WI38 (cell line): ENCODE data around the gene KBTBD12.

Source experiments
- H3K4me3 ChIP-seq: 2 replicates; pipeline ENCODE4 v1.5.1; 2011; ENCODE audit warnings: low read depth, mild to moderate bottlenecking, control low read depth, low read length
- TF ChIP-seq, protein P1 (sequence below): IDR thresholded peaks from 2 replicates; pipeline ENCODE4 v1.5.1; 2012; ENCODE audit warnings: low read depth, mild to moderate bottlenecking, control low read depth, low read length

Gene KBTBD12

DNA sequence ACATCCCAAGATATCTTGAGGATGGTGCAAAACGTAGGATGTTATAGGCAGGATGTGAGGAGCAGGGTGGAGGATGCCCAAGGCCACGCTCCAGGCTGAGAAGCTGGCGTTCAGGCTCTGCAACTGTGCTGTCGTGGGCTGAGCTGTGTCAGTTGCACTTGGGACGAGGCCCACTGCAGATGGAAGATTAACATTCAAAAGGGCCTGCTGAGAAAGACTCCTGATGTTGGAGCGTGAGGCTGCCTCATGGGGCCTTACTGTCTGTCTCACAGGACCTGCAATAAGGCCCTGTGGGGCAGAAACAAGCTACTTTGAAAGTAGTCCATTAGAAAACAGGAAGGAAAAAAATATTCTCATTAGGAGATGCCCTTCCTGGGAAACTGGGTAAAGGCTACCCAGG, 76.6 kb downstream of the KBTBD12 start:
- no peak overlapping the region for H3K4me3 ChIP-seq
- TF ChIP-seq, protein P1, sequence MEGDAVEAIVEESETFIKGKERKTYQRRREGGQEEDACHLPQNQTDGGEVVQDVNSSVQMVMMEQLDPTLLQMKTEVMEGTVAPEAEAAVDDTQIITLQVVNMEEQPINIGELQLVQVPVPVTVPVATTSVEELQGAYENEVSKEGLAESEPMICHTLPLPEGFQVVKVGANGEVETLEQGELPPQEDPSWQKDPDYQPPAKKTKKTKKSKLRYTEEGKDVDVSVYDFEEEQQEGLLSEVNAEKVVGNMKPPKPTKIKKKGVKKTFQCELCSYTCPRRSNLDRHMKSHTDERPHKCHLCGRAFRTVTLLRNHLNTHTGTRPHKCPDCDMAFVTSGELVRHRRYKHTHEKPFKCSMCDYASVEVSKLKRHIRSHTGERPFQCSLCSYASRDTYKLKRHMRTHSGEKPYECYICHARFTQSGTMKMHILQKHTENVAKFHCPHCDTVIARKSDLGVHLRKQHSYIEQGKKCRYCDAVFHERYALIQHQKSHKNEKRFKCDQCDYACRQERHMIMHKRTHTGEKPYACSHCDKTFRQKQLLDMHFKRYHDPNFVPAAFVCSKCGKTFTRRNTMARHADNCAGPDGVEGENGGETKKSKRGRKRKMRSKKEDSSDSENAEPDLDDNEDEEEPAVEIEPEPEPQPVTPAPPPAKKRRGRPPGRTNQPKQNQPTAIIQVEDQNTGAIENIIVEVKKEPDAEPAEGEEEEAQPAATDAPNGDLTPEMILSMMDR: no peak

DNA sequence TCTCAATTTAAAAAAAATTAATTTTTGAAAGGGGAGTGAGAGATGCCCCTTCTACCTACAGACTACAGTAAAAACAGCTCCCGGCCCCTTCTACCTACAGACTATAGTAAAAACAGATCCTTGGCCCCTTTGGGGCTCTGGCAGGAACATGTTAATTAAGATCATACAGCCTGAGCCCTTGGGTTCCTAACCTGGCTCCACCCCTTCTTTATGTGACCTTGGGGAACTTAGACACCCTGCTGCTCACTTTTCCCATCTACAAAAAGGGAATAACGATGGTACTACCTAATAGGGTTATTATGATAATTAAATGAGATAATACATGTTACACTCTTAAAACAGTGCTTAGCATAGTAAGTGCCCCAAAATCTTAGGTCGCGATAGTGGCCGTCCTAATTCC, 77.1 kb downstream of the KBTBD12 start:
- H3K4me3 ChIP-seq: no peak overlapping the region
- TF ChIP-seq, protein P1: no peak

DNA sequence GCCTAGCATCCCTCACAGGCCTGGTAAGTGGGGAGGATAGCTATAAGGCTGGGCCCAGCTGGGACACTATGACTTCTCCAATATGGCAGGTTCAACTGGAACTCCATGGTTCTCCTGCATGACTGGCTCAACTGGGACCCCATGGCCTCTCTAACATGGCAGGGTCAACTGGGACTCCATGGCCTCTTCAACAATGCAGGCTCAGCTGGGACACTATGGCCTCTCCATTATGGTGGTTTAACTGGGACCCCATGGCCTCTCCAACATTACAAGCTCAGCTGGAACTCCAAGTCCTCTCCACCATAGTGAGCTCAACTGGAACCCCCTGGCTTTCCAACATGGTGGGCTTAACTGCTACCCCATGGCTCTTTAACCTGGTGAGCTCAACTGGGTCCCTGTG, 79.0 kb downstream of the KBTBD12 start:
- TF ChIP-seq, protein P1: no peak
- no peak overlapping the region for H3K4me3 ChIP-seq

DNA sequence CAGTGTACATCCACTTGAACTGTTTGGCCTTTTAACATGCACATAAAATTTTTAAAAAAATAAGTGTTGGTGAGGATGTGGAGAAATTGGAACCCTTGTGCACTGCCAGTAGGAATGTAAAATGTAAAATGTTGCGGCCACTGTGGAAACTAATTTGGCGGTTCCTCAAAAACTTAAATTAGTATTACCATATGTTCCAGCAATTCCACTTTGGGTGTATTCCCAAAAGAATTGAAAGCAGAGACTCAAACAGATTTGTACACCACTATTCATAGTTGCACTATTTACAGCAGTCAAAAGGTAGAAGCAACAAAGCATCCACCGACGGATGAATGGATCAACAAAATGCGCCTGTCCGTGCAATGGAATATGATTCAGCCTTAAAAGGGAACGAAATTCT, 82.0 kb downstream of the KBTBD12 start:
- no peak overlapping the region for H3K4me3 ChIP-seq
- TF ChIP-seq, protein P1: no peak

DNA sequence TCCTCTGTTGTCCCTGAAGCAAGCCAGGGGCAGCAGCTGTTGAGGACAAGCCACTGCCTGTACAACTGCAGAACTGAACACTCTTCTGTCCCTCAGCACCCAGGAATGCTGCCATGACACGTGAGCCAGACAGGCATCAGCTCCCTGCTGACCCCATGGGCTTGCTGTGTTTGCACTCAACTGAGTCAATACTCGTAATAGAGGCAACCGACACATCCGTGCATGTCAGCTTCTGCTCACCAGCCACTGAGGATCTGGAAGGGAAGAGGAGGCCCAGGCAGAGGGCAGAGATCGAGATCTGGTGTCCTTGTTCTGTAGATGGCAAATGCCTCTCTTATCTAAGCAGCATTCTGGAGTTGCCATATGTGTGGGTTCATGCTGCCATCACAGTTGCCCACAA, 82.9 kb downstream of the KBTBD12 start:
- TF ChIP-seq, protein P1: no peak
- H3K4me3 ChIP-seq: no peak overlapping the region

DNA sequence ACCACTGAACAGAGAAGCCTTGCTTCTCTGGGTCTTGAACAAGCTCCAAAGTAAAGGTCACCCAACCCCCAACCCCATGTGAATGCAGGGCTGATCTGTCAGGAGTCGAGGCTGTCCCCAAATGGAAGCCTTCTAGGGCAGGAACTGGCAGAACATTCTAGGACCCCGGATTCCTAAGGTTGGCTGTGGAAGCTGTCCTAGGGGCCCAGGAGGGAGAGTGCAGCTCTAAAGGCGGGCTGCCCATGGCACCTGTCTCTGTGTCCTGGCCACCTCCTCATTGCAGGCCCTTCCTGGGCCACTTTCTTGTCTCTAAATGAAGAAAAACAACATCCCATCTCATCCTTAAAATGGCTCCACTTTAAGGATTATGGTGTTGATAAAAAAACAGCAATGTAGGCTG, 83.6 kb downstream of the KBTBD12 start:
- TF ChIP-seq, protein P1: no peak
- H3K4me3 ChIP-seq: no peak overlapping the region

DNA sequence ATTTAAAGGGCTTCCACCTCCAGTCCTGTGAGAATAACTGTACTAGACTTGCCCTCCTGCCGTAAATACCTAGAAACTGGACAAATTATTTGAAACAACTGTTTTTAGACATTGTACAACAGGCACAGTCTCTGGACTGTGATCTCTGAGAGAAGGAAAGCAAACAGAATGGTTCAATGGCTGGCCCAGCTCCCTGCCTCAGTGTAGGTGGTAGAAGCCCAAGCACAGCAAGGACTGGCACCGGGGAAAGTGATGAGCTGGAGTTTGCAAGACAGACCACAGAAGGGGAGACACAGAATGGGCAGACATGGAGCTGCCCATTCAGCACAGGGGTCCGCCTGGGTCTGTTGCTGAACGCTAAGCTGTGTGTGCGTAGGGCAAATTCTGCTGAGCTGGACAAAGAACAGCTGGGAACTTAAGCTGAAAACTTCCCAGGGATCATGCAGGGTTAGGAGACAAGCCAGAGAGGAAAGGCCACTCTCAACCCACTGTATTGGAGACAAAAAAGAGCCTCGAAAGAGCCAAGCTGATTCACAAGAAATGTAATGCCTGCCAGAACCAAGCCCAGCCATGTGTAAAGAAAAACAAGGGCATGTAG, 84.6 kb downstream of the KBTBD12 start:
- H3K4me3 ChIP-seq: no peak overlapping the region
- TF ChIP-seq, protein P1: no peak
